ENCODE measurements around the gene GLCE. TPM values are rescaled to one million over a fixed set of nuclear protein-coding genes. Genes with fewer than 3 reads are reported as not detected.

The GLCE gene
- total and polyA plus RNA-seq, 7 donors: 2.5 to 6.0 (median 4.2) TPM

DNA sequence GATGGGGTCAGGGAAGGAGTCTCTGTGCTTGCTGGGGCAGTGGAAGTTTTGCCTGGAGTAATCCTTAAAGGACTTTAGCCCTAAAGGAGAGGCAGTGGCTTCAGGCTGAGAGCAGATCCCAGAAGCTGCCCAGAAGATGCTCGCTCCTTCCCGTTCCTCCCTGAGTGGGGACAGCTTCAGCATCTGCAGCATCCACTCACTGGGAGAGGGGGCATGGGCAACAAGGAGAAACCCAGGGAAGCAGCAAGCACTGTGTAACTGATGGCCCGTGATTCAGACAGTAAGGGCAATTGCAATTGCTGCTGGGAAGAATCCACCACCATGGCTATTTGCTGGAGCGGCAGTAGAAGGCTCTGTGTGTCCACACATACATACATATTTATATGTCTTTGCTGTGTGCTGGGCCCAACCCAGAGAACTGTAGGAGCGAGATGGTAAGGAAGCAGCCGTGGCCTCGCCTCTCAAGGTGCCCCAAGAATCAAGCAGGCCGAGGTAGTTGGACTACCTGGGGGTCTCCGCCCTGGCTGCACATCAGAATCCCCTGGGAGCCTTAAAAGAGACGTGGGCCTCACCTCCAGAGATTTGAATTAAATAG is 132.5 kb downstream of the GLCE start:
- H3K27me3 ChIP-seq (ENCODE audit: insufficient read depth in 3 of 3, low read length in 2 of 3): peaks cover 0 to 2% (median 0%) of the 10 kb centered on the region in 3 donors
- no peaks in the 10 kb centered on the region for H3K36me3 ChIP-seq (ENCODE audit: insufficient read depth in 1 of 2, low read depth in 1 of 2)
- TF ChIP-seq, protein P1, sequence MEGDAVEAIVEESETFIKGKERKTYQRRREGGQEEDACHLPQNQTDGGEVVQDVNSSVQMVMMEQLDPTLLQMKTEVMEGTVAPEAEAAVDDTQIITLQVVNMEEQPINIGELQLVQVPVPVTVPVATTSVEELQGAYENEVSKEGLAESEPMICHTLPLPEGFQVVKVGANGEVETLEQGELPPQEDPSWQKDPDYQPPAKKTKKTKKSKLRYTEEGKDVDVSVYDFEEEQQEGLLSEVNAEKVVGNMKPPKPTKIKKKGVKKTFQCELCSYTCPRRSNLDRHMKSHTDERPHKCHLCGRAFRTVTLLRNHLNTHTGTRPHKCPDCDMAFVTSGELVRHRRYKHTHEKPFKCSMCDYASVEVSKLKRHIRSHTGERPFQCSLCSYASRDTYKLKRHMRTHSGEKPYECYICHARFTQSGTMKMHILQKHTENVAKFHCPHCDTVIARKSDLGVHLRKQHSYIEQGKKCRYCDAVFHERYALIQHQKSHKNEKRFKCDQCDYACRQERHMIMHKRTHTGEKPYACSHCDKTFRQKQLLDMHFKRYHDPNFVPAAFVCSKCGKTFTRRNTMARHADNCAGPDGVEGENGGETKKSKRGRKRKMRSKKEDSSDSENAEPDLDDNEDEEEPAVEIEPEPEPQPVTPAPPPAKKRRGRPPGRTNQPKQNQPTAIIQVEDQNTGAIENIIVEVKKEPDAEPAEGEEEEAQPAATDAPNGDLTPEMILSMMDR (IDR thresholded peaks at IDR 0.05): no peak
- H3K27ac ChIP-seq: no peak overlapping the region
- H3K9me3 ChIP-seq: no peaks in the 10 kb centered on the region
- intact Hi-C loops (cut with DNase I): no loop called here
- no peak for DNase-seq
- WGBS, 3 donors: 83 to 87% (median 87%) methylated on average over 10 of the region's 10 CpGs
- no peak for ATAC-seq
- H3K4me3 ChIP-seq: no peak overlapping the region
- H3K4me1 ChIP-seq: no peaks in the 10 kb centered on the region

DNA sequence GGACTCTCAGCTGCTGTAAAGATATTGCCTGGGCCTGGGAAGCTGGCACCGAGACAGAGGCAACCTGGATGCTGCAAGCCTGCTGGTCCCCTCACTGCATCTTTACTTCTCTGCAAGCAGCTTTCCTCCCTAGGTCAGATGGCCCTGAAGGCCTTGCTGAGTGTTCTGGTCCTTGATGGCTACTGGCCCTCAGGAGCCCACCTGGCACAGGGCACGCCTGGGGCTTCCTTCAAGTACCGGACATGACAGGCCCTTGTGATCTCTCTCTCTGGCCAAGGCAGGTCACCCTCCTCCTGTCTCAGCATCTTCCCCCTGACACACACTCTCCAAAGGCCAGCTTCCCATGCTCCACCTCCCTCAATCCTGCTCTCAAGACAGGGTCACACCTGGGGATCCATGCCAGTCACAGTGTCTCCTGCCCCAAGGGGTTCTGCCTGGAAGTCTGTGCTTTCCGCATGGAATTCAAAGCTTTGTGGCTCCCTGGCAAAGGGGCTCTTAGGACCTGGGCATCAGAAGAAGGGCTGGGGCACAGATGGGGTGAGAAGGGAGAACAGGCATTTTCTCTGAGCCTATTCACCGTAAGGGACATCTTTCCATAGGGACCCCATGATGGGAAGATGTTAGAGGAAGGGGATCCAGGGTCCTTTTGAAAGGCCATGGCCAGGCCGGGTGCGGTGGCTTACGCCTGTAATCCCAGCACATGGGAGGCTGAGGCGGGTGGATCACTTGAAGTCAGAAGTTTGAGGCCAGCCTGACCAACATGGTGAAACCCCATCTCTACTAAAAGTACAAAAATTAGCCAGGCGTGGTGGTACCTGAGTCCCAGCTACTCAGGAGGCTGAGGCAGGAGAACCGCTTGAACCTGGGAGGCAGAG is 133.5 kb downstream of the GLCE start:
- Histone ChIP-seq H3K27me3 (ENCODE audit: insufficient read depth in 3 of 3, low read length in 2 of 3) (peaks cover 0 to 9% (median 5%) of the 10 kb centered on the region in 3 donors), H3K36me3 (ENCODE audit: insufficient read depth in 1 of 2, low read depth in 1 of 2) (no peaks in the 10 kb centered on the region), H3K27ac (no peak overlapping the region), H3K4me3 (no peak overlapping the region), H3K9me3 (no peaks in the 10 kb centered on the region), H3K4me1 (peaks cover 2% of the 10 kb centered on the region)
- intact Hi-C loops (cut with DNase I): no loop called here
- no peak for ATAC-seq
- no peak for DNase-seq
- WGBS, 3 donors: 92 to 97% (median 94%) methylated on average over 11 of the region's 11 CpGs
- TF ChIP-seq, protein P1 (IDR thresholded peaks at IDR 0.05): no peak

DNA sequence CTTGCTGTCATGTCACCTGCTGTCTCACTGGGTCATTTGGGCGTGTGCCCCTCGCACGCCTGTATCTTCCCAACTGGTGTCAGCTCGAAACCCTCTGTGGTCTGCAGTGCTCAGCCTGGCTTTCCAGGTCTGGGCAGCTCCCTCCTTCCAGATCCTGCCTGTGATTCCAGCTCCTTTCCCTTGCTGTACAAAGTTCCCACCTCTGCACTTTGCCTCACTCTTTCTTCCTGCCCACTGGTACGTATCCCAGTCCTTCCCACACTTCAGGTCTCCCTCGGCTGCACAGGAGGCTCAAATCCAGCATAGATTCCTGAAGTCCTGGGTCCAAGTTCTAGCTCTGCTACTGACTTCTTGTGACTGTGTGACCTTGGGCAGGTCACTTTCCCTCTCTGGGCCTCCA is 136.2 kb downstream of the GLCE start:
- Histone ChIP-seq H3K27ac (no peak overlapping the region), H3K4me1 (peaks cover 7% of the 10 kb centered on the region), H3K4me3 (no peak overlapping the region), H3K36me3 (ENCODE audit: insufficient read depth in 1 of 2, low read depth in 1 of 2) (no peaks in the 10 kb centered on the region), H3K27me3 (ENCODE audit: insufficient read depth in 3 of 3, low read length in 2 of 3) (peaks cover 0 to 29% (median 9%) of the 10 kb centered on the region in 3 donors), H3K9me3 (no peaks in the 10 kb centered on the region)
- ATAC-seq (no peak), DNase-seq (no peak)
- intact Hi-C loops (cut with DNase I): no loop called here
- TF ChIP-seq, protein P1 (IDR thresholded peaks at IDR 0.05): no peak
- WGBS, 3 donors: 82 to 85% (median 85%) methylated on average over 6 of the region's 6 CpGs

DNA sequence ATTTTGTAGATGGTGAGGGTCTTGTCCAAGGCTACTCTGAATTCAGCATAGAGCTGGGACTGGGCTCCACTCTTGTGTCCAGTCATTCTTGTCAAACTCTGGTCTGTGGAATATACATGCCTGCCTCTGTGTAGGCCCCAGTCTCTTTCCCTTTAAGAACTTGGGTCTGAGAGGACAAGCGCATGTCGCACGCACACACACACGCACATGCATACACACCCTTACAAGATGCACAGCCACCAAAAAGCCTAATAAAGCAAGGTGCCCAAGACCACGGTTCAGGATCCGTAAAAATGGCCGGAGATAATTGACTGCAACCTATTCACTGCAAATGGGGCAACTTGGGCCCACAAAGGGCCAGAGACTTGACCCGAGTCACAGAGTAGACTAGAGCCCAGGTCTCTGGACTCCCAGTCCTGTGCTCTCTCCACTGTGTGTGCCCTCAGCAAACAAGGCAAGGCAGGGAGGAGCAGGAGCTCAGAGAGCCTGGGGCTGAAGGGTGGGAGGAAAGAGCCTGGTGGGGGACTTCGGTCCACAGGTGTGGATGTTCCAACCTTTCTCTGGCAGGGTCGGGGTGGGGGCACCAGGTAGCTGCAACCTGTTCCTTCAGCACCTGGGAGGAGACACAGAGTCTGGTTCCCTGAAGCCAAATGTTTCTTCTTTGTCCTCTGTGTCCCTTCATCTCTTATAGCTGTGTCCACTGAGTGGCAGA is 137.4 kb downstream of the GLCE start:
- no peak overlapping the region for H3K4me3 ChIP-seq

More for the DNA sequence above, 137.4 kb downstream of the GLCE start:
- TF ChIP-seq, protein P1 (IDR thresholded peaks at IDR 0.05): no peak
- DNase-seq (no peak), ATAC-seq (no peak)
- peaks cover 0 to 41% (median 11%) of the 10 kb centered on the region in 3 donors for H3K27me3 ChIP-seq (ENCODE audit: insufficient read depth in 3 of 3, low read length in 2 of 3)
- intact Hi-C loops (cut with DNase I): no loop called here
- H3K27ac ChIP-seq: no peak overlapping the region
- H3K36me3 ChIP-seq (ENCODE audit: insufficient read depth in 1 of 2, low read depth in 1 of 2): no peaks in the 10 kb centered on the region
- WGBS, 3 donors: 92 to 96% (median 93%) methylated on average over 10 of the region's 10 CpGs
- H3K4me1 ChIP-seq: peaks cover 7% of the 10 kb centered on the region
- H3K9me3 ChIP-seq: no peaks in the 10 kb centered on the region
